VCaP (cell line): ENCODE measurements around the gene ANAPC15.
A peak's percentile ranks its signal among the peaks of the same experiment; 100 is the strongest.
"Not testable (repeated sequence)": the region's sequence is repeated elsewhere in the genome, so short reads cannot be mapped to it uniquely, and the experiment has no call there.

Source experiments
- H3K27ac ChIP-seq: fragments of 450-650 bp; 2 replicates; pipeline ENCODE4 v1.5.1; 2017
- CTCF ChIP-seq: fragments of 450-650 bp; conservative IDR thresholded peaks from 2 replicates; pipeline ENCODE4 v1.5.1; 2017; ENCODE audit warnings: mild to moderate bottlenecking, moderate library complexity

Gene ANAPC15

DNA sequence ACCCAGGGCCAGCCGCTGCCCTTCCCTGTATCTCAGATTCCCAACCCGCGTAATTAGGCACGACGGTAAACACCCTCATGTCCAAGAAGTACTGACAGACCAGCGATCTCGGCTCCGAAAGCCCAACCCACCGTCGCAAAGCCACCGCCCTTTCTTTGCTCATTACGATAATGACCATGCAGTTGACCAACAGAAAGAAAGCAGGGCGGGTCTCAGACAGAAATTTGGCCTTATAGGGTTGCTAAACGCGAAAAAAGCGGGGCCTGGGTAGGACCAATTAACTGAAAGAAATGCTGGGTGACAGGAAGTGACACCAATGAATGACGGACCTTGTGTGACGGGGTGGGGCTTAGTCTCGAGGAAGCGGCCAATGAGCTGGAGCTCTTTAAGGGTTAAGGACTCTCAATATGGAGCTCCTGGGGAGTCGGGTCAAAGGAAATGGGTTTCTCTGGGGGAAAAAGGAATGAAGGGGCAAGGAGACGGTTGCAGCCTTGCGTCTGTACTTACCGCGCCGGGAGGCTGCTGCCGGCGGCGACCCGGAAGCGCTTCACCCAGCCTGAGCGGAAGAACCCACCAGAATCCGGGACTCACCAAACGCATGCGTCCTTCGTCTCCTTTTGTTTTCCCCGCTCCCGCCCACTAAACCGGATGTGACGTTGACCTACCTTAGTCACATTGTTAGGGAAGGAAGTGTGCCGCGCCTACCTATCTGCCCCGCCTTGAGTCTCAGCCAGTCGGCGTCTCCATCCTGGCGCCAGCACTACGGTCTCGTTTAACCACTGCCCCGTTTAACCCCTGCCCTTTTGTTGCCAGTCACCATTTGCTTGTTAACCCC lies at the start of gene ANAPC15:
TSS of gene ANAPC15 (minus strand) at position 553 of the 835 bp plus-strand sequence. CDS start 1,419 bp downstream, outside the sequence.
- H3K27ac ChIP-seq = peak within 1 kb of the TSS; percentile 99
- TF ChIP-seq CTCF = no peak

- no peak overlapping the region for H3K27ac ChIP-seq
- TF ChIP-seq CTCF = no peak
Observed at GRCh38 chr11:72160319-72160718, 47.8 kb upstream of the ANAPC15 start.

DNA sequence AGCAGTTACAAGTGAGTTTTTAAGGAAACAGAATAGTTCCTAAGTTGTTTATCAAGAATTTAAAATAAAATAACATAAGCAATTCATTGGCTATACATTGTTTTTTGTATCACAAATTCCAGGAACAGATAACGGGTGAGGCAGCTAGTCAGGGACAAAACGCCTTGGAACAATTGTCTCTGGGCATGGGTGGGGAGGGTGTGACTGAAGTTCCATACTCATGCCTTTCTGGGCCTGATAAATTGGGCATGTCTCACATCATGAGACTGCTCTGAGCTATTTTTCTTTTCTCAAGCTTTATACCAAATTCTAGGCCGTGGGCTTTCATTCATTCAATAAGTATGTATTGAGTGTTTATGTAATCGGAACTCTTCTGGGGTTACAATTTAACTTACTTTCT lies 44.6 kb upstream of the ANAPC15 start:
- TF ChIP-seq CTCF = no peak

DNA sequence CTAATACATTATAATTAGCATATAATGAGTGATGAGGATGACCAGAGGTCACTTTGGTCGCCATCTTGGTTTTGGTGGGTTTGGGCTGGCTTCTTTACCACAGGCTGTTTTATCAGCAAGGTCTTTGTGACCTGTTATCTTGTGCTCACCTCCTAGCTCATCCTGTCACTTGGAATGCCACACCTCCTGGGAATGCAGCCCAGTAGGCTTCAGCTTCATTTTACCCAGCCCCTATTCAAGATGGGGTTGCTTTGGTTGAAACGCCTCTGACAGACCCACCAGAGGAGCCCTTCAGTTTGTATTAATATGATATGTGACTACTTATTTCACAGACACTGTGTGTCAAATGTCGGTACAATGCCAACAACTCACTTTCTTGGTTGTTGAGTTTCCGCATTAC lies 43.3 kb upstream of the ANAPC15 start:
- TF ChIP-seq CTCF = no peak
- H3K27ac ChIP-seq = no peak overlapping the region

More for the DNA sequence above, 44.6 kb upstream of the ANAPC15 start:
- no peak overlapping the region for H3K27ac ChIP-seq

DNA sequence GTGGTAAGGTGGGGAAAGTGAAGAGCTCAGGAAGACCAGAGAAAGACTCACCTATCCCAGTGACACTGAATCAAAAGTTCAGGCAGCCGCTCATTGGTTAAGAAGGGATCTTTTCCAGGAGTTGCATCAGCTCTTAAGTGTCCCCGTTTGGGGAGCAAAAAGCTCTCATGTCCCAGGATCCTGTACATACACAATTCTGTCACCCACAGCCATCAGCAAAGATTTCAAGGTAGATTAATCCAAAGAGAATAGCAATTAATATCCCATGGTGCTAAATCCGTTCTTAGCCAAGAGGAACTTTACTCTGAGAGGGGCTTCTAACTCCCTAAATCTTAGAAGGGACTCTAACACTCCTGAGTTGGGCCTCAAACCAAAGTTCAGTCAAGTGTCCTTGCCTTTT lies 42.3 kb upstream of the ANAPC15 start:
- no peak overlapping the region for H3K27ac ChIP-seq
- TF ChIP-seq CTCF = no peak

DNA sequence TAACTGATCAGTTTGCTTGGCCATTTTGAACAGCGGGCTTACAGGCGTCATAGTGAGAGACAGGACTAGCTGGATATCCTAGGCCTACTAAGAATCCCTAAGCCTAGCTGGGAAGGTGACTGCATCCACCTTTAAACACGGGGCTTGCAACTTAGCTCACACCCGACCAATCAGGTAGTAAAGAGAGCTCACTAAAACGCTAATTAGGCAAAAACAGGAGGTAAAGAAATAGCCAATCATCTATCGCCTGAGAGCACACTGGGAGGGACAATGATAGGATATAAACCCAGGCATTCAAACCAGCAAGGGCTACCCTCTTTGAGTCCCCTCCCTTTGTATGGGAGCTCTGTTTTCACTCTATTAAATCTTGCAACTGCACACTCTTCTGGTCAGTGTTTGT lies 41.4 kb upstream of the ANAPC15 start:
- not testable (repeated sequence) for H3K27ac ChIP-seq

DNA sequence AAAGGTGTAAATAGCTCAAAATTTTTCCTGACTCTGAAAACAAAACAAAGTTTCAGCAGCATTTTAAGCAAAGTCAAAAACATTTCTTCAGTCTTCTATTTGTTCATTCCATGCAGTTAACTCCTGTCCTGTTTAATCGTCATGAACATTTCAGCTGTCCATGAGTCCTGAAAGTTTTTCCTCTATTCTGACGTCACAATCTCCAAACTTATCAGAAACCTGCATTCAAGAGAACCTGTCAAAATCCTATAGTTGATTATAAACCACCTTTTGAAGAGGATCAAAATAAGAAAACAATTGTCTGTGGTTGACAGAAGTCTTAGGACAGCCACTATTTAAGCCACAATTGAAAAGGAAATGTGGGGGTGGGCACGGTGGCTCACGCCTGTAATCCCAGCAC lies 38.4 kb upstream of the ANAPC15 start:
- no peak for TF ChIP-seq CTCF
- no peak overlapping the region for H3K27ac ChIP-seq

DNA sequence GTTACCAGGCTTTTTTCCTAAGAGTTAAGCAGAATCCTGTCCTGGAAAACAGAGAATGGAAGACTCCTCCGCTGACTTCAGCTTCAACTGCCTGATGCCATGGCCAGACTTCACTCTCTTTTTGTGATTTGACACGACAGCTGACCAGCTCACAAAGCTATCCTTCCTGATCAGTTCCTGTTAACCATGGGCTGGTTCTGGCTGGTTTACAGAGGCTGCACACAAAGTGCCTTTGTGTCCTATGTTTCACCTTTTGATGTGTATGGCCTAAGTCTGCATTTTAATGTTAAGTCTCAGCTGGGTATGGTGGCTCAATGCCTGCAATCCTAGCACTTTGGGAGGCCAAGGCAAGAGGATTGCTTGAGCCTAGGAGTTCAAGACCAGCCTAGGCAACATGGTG lies 34.1 kb upstream of the ANAPC15 start:
- H3K27ac ChIP-seq = no peak overlapping the region
- no peak for TF ChIP-seq CTCF
